H9 (cell line): ENCODE measurements around the gene ELAC2. TPM values are rescaled to one million over a fixed set of nuclear protein-coding genes. Genes with fewer than 3 reads are reported as not detected.

Source experiments
- DNase-seq: peaks from one replicate; pipeline ENCODE4 v3.0.0-alpha.2; 2017
- H2AFZ ChIP-seq: one replicate; pipeline ENCODE4 v1.6.1; 2013; ENCODE audit warnings: mild to moderate bottlenecking, low read length, control low read depth, moderate library complexity
- H2AK5ac ChIP-seq: 2 replicates; pipeline ENCODE4 v1.6.1; 2013; ENCODE audit warnings: low read length, control low read depth, mixed read lengths; ENCODE audit not compliant: insufficient read length
- H2BK120ac ChIP-seq: one replicate; pipeline ENCODE4 v1.6.1; 2013; ENCODE audit warnings: low read depth, mild to moderate bottlenecking, low read length, control low read depth, inconsistent platforms; ENCODE audit not compliant: poor library complexity, severe bottlenecking
- H2BK12ac ChIP-seq: 2 replicates; pipeline ENCODE4 v1.6.1; 2013; ENCODE audit warnings: low read length, control low read depth, mixed read lengths, low read depth; ENCODE audit not compliant: insufficient read length
- H2BK15ac ChIP-seq: 2 replicates; pipeline ENCODE4 v1.6.1; 2013; ENCODE audit warnings: low read depth, low read length, control low read depth
- H2BK20ac ChIP-seq: one replicate; pipeline ENCODE4 v1.6.1; 2013; ENCODE audit warnings: low read depth, mild to moderate bottlenecking, low read length, control low read depth, inconsistent platforms; ENCODE audit not compliant: poor library complexity, severe bottlenecking
- H2BK5ac ChIP-seq: 2 replicates; pipeline ENCODE4 v1.6.1; 2013; ENCODE audit warnings: low read length, control low read depth, mixed read lengths; ENCODE audit not compliant: insufficient read length
- H3K14ac ChIP-seq: 2 replicates; pipeline ENCODE4 v1.6.1; 2013; ENCODE audit warnings: low read length, control low read depth; ENCODE audit not compliant: insufficient read depth
- H3K18ac ChIP-seq: 2 replicates; pipeline ENCODE4 v1.6.1; 2013; ENCODE audit warnings: low read depth, mild to moderate bottlenecking, mixed read lengths, low read length, control low read depth; ENCODE audit not compliant: insufficient read length
- H3K23ac ChIP-seq: 2 replicates; pipeline ENCODE4 v1.6.1; 2013; ENCODE audit warnings: low read length, control low read depth, mixed read lengths, low read depth; ENCODE audit not compliant: insufficient read length
- H3K23me2 ChIP-seq: 2 replicates; pipeline ENCODE4 v1.6.1; 2013; ENCODE audit warnings: low read depth, mild to moderate bottlenecking, mixed read lengths, low read length, control low read depth; ENCODE audit not compliant: insufficient read length, poor library complexity, severe bottlenecking
- H3K27ac ChIP-seq: 2 replicates; pipeline ENCODE4 v1.5.1; 2013; ENCODE audit warnings: low read length, control low read depth, mixed read lengths, low read depth; ENCODE audit not compliant: insufficient read length
- H3K27me3 ChIP-seq: 2 replicates; pipeline ENCODE4 v1.6.1; 2013; ENCODE audit warnings: low read length, control low read depth, inconsistent platforms; ENCODE audit not compliant: insufficient read depth
- H3K4ac ChIP-seq: 2 replicates; pipeline ENCODE4 v1.6.1; 2013; ENCODE audit warnings: low read depth, mild to moderate bottlenecking, control low read depth, inconsistent platforms, low read length, moderate library complexity
- H3K4me1 ChIP-seq: 2 replicates; pipeline ENCODE4 v1.6.1; 2013; ENCODE audit warnings: low read length, control low read depth, inconsistent platforms; ENCODE audit not compliant: insufficient read depth
- H3K4me2 ChIP-seq: 2 replicates; pipeline ENCODE4 v1.6.1; 2013; ENCODE audit warnings: low read length, control low read depth, mixed read lengths; ENCODE audit not compliant: insufficient read length, insufficient read depth
- H3K56ac ChIP-seq: 2 replicates; pipeline ENCODE4 v1.6.1; 2013; ENCODE audit warnings: low read depth, mild to moderate bottlenecking, mixed read lengths, low read length, control low read depth; ENCODE audit not compliant: insufficient read length
- H3K79me1 ChIP-seq: 2 replicates; pipeline ENCODE4 v1.6.1; 2013; ENCODE audit warnings: low read depth, mild to moderate bottlenecking, moderate library complexity, low read length, control low read depth, inconsistent platforms; ENCODE audit not compliant: insufficient read depth, poor library complexity, severe bottlenecking
- H3K79me2 ChIP-seq: 2 replicates; pipeline ENCODE4 v1.6.1; 2013; ENCODE audit warnings: low read length, control low read depth, inconsistent platforms; ENCODE audit not compliant: insufficient read depth
- H3K9ac ChIP-seq: 2 replicates; pipeline ENCODE4 v1.6.1; 2013; ENCODE audit warnings: low read length, control low read depth, mixed read lengths; ENCODE audit not compliant: insufficient read length; ENCODE audit errors: extremely low read depth
- H3K9me3 ChIP-seq: one replicate; pipeline ENCODE4 v1.6.1; 2013; ENCODE audit warnings: low read depth, low read length, inconsistent platforms; ENCODE audit not compliant: control insufficient read depth
- H3T11ph ChIP-seq: one replicate; pipeline ENCODE4 v1.6.1; 2013; ENCODE audit warnings: mild to moderate bottlenecking, low read length, control low read depth, inconsistent platforms
- H4K20me1 ChIP-seq: one replicate; pipeline ENCODE4 v1.6.1; 2013; ENCODE audit not compliant: control insufficient read depth, insufficient read length, insufficient read depth
- H4K5ac ChIP-seq: 2 replicates; pipeline ENCODE4 v1.6.1; 2013; ENCODE audit warnings: low read depth, mild to moderate bottlenecking, mixed read lengths, low read length, control low read depth; ENCODE audit not compliant: insufficient read length
- H4K8ac ChIP-seq: replicated peaks from 2 replicates; pipeline ENCODE4 v1.6.1; 2013; ENCODE audit warnings: low read length, control low read depth, mixed read lengths, low read depth; ENCODE audit not compliant: insufficient read length
- H4K91ac ChIP-seq: 2 replicates; pipeline ENCODE4 v1.6.1; 2013; ENCODE audit warnings: low read depth, mild to moderate bottlenecking, moderate library complexity, mixed read lengths, low read length, control low read depth; ENCODE audit not compliant: insufficient read length
- H3K27ac Mint-ChIP-seq, 3 experiments: 2 replicates in 2 of 3; 3 replicates in 1 of 3; pipeline ENCODE4 v1.8.0; 2020 to 2021; ENCODE audit warnings: mixed read lengths in 3 of 3, mild to moderate bottlenecking in 1 of 3, moderate library complexity in 1 of 3
- H3K27me3 Mint-ChIP-seq: 2 replicates; pipeline ENCODE4 v1.8.0; 2021; ENCODE audit warnings: low read depth, mild to moderate bottlenecking, moderate library complexity, mixed read lengths
- H3K36me3 Mint-ChIP-seq, 3 experiments: 2 replicates in 2 of 3; 3 replicates in 1 of 3; pipeline ENCODE4 v1.8.0; 2020 to 2021; ENCODE audit warnings: low read depth in 3 of 3, mixed read lengths in 3 of 3; ENCODE audit not compliant: insufficient read depth in 1 of 3
- H3K4me1 Mint-ChIP-seq, 2 experiments: 2 replicates each; pipeline ENCODE4 v1.8.0; 2020; ENCODE audit warnings: mixed read lengths in 2 of 2
- H3K4me3 Mint-ChIP-seq, 2 experiments: 2 replicates in 1 of 2; 3 replicates in 1 of 2; pipeline ENCODE4 v1.8.0; 2020 to 2021; ENCODE audit warnings: mild to moderate bottlenecking in 2 of 2, mixed read lengths in 2 of 2, moderate library complexity in 1 of 2
- H3K9me3 Mint-ChIP-seq, 2 experiments: 2 replicates in 1 of 2; 3 replicates in 1 of 2; pipeline ENCODE4 v1.8.0; 2020; ENCODE audit warnings: mild to moderate bottlenecking in 2 of 2, mixed read lengths in 2 of 2, moderate library complexity in 1 of 2
- WGBS: extraction: QIAGEN DNeasy Blood & Tissue Kit; methylation state at CpG from one replicate; pipeline ENCODE4 v1.1.7; 2013; ENCODE audit warnings: missing lambda C conversion rate, low lambda C conversion rate, mixed read lengths; ENCODE audit not compliant: insufficient read length; ENCODE audit errors: extremely low coverage; 5-methylcytosine and 5-hydroxymethylcytosine counted together
- total RNA-seq: library from RNA; stranded (reverse); gene quantifications from 2 replicates; pipeline ENCODE4 v1.2.1, GENCODE V29; 2021
- TF ChIP-seq, protein P1 (sequence below): fragments of 200-600 bp; sonication (generic); conservative IDR thresholded peaks from 3 replicates; pipeline ENCODE4 v1.8.0; 2021; ENCODE audit warnings: antibody characterized with exemption, mild to moderate bottlenecking

ELAC2 gene
- total RNA-seq, 1 experiment from 2014 or later, result 90.7 TPM

DNA sequence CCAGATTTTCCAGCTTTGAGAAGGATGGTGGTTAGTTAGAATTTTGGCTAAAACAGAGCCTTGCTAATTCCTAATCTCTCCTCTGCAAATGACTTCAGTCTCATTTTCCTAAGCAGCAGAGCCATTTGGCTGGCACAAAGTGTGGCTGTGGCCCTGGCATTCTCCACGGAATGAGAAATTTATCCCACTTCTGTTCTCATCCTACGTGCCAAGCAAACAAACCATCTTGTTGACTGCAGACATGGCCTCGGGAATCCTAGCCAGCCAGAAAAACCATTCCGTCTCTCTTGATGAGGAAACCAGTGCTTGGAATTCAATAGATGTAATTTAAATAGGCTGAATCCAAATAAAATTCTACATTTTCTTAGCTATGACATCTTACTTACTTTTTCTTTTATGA lies 34.1 kb upstream of the ELAC2 start:
- no peaks in the 10 kb centered on the region for H3K27me3 ChIP-seq
- H4K20me1 ChIP-seq, result no peaks in the 10 kb centered on the region
- Mint-ChIP-seq H3K27me3 (peaks cover 4% of the 10 kb centered on the region), H3K4me3 (no peak overlapping the region), H3K36me3 (no peaks in the 10 kb centered on the region), H3K4me1 (no peaks in the 10 kb centered on the region; a peak in 1 of 4 replicates), H3K27ac (no peak overlapping the region), H3K9me3 (peaks cover 0 to 2% of the 10 kb centered on the region in 2 experiments; a peak in 1 of 5 replicates)
- H3K4me2 ChIP-seq, result no peak overlapping the region
- H2AFZ ChIP-seq, result no peak overlapping the region
- no peak overlapping the region for H2BK12ac ChIP-seq
- H3K9ac ChIP-seq, result no peak overlapping the region
- no peak overlapping the region for H4K5ac ChIP-seq
- no peaks in the 10 kb centered on the region for H3K79me2 ChIP-seq
- H3K79me1 ChIP-seq, result no peaks in the 10 kb centered on the region
- H3K23ac ChIP-seq, result no peak overlapping the region
- no peak for DNase-seq
- H3K4ac ChIP-seq, result no peak overlapping the region
- H2BK20ac ChIP-seq, result no peak overlapping the region
- TF ChIP-seq, protein P1, sequence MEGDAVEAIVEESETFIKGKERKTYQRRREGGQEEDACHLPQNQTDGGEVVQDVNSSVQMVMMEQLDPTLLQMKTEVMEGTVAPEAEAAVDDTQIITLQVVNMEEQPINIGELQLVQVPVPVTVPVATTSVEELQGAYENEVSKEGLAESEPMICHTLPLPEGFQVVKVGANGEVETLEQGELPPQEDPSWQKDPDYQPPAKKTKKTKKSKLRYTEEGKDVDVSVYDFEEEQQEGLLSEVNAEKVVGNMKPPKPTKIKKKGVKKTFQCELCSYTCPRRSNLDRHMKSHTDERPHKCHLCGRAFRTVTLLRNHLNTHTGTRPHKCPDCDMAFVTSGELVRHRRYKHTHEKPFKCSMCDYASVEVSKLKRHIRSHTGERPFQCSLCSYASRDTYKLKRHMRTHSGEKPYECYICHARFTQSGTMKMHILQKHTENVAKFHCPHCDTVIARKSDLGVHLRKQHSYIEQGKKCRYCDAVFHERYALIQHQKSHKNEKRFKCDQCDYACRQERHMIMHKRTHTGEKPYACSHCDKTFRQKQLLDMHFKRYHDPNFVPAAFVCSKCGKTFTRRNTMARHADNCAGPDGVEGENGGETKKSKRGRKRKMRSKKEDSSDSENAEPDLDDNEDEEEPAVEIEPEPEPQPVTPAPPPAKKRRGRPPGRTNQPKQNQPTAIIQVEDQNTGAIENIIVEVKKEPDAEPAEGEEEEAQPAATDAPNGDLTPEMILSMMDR, result no peak
- no peak overlapping the region for H2BK15ac ChIP-seq
- H2BK120ac ChIP-seq, result no peak overlapping the region
- no peak overlapping the region for H3T11ph ChIP-seq
- no peaks in the 10 kb centered on the region for H3K4me1 ChIP-seq
- H2AK5ac ChIP-seq, result no peak overlapping the region
- no peak overlapping the region for H3K56ac ChIP-seq
- H3K14ac ChIP-seq, result no peak overlapping the region
- H3K9me3 ChIP-seq, result no peaks in the 10 kb centered on the region
- H2BK5ac ChIP-seq, result no peak overlapping the region
- H4K8ac ChIP-seq, result no peak overlapping the region
- H4K91ac ChIP-seq, result no peak overlapping the region
- H3K23me2 ChIP-seq, result no peaks in the 10 kb centered on the region
- H3K18ac ChIP-seq, result no peak overlapping the region
- no peak overlapping the region for H3K27ac ChIP-seq
- WGBS, result no CpG with 5 or more reads among the region's 4 CpGs
